HG02798 (cell line): Measurements from ENCODE around the gene GLYATL1B.
"Not testable (repeated sequence)": the region's sequence is repeated elsewhere in the genome, so short reads cannot be mapped to it uniquely, and the experiment has no call there.

ENCODE experiments used
- ATAC-seq: cut with Tn5 transposase; IDR thresholded peaks from one replicate; pipeline ENCODE4 v1.9.1; 2021; ENCODE audit warnings: mild to moderate bottlenecking; ENCODE audit not compliant: unreplicated experiment, poor library complexity

GLYATL1B gene, protein sequence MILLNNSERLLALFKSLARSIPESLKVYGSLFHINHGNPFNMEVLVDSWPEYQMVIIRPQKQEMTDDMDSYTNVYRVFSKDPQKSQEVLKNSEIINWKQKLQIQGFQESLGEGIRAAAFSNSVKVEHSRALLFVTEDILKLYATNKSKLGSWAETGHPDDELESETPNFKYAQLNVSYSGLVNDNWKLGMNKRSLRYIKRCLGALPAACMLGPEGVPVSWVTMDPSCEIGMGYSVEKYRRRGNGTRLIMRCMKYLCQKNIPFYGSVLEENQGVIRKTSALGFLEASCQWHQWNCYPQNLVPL

DNA sequence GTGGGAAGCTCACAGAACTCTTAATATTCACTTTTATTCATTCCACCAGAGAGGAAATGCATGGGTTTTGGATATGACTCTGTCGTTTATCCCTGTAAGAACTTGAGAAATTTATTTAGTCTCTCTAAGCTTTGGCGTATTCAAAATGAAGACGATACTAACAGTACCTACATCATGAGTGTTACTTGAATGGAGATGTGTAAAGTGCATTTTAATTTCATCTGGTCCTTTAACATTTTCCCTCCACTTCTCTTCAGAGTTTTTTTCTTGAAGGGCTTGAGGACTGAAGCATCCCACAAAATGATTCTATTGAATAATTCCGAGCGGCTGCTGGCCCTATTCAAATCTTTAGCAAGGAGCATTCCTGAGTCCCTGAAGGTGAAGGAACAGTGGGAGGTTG is at the start of gene GLYATL1B:
GLYATL1B (plus strand) TSS at position 301 of the 400 bp plus-strand sequence; CDS start at position 301, 0 bp downstream.
- ATAC-seq: not testable (repeated sequence)

DNA sequence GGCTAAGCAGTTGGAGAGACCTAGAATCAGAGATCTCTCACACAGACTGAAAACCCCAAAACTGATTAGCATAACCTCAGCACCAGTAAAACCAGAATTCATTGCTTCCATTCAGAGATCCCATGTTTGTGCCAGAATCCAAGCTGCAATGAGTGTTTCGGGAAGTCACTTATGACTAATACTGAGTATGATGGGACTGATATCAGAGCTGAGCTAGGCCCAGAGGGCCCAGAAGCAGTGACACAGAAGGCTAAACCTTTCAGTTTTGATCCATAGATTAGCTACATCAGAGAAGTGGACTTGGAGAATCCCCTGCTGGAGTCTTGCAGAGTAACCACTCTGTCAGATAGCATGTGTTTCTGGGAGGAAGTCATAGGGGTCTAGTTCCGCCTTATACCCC is 49.6 kb upstream of the GLYATL1B start:
- not testable (repeated sequence) for ATAC-seq

DNA sequence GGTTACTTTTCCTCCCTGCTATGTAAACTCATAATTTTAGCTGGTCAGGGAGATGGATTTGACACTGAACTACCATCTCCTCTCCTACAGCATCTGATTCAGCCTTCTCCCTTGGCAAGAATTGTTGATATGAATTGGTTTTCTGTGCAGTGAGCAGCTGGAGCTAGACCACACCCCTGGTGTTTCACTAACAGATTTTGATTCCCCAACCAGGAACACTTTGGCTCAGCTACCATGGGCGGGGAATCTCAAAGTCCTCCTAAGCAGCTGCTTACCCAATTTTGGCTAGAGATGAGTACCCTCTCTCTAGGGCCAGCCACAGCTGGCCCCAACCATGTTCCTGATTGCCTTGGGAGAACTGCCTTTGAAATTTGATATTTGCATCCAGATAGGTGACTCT is 48.7 kb upstream of the GLYATL1B start:
- ATAC-seq: not testable (repeated sequence)

DNA sequence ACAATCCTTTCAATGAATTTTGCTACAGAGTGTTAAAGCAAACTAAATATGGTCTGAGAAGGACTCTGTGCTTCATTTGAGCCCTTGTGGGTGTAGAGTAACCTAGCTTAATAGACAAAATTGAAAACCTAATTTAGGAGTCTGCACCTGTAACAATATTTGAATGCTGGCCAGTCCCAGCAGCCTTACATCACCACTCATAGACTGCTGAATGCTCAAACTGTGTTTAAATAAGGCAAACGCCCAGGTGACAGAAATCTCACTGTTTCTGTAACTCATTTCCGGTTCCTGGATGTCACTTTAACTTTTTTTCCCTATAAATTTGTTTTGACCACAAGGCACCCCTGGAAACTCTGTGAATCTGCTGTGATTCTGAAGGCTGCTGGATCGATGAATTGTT is 45.5 kb upstream of the GLYATL1B start:
- no peak for ATAC-seq

DNA sequence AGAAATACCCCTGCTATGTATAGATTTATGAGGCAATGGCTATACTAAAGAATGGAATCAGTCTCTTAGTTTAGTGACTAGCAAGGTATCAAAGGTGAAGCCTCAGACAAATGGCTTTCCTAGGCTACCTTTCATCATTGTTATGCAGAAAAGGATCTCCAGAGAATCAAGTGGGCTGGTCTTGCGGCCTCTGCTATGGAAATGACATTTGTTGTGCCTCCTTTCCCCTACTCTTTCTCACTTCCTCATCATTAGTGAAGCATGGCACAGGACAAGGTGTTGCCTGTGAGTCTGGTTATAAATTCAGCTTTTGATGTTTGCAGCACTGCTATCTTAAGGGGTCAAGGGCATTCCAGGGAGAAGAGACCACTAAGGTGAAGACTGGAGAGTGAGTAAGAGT is 34.7 kb upstream of the GLYATL1B start:
- ATAC-seq: peak; percentile 57

DNA sequence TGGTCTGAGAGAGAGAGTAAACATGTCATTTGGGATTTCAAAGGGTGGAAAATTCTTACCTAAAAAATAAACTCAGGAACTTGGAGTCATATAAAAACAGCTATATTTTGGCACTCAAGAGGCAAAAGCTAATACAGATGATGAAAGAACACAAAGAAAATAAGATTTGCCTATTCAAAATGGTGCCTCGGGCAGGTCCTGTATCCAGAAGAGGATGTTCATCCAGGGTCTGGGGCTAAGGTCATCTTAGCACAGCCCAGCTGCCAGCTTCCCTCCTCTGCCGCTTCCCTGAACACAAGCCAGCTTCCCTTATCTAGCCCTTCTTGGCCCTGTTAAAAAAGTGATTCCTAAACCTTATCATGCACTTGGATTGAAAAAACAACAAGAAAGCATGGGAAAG is 33.8 kb upstream of the GLYATL1B start:
- not testable (repeated sequence) for ATAC-seq

DNA sequence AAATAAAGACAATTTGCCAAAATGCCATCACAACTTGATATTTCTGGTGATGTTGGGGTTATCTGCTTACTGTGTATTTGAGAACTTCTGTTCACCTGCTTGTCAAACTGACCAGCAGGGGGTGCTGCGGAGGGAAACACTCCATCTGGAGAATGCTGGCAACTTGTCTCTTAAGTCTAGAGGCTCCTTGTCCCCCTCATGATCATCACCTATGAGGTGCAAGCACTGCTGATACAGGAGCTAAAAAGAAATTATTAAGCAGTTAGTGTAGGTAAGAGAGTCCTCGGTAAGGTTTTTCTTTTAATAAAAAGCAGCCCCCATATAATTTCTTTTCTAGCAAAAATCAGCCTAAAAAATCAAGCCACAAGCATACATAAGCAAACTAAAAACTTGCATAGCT is 32.7 kb upstream of the GLYATL1B start:
- ATAC-seq: peak; percentile 64

DNA sequence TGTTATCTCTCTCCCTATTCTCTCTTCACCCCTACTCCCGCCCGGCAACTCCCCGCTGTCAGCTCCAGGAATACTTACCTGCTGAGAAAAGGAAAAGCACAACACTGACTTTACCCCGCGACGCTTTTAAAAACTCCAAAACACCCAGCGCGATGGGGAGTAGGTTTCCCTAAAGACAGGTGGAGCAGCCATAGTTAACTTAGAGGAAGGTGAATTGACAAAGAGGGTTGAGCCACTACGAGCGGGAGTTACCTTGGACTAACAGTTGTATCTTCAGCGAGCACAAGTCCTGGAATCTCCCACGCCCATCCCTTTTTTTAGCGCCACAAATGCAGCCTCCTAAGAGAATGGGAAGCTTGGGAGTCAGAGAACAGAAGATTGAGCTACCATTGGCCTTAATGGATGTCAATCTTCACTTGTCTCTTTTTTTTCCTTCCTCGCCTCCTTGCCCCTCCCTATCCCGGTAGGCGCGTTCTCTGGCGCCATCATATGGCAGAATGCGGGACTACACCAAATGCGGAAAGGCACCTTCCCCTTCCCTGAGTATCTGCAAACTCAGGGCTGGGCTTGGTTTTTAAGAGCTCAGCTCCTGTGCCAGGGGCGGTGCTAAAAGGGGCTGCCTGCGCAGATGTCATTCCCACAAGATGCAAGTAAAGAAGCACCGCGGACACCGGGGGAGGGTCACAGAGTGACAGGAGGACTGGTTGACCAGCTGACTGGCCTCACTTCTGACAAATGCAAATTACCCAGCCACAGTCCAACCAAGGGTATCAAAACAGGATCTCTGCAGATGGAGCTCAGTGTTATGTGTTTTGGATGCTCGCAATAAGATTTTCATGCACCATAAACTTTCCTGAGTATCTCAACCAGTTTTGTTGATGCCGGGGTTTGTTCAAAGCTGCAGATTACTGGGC is 27.7 kb upstream of the GLYATL1B start:
- peak; percentile 91 for ATAC-seq

DNA sequence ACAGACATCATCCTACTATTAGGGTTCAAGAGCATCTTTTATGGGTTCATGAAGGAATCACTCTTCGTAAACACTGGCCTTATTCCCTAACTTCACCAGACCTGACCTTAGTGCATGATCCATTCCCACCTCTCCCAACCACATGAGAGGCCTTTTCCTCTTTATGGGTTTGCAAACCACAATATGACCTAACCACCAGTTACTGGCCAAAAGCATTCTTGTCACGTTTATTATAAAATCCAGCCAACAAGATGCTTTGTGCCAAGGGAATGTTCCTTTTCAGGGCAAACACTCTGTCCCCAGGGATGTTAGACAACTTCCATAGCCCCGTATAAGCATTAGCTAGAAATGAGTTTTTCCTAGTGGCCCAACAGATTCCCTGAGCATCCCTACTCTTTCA is 26.0 kb upstream of the GLYATL1B start:
- not testable (repeated sequence) for ATAC-seq

DNA sequence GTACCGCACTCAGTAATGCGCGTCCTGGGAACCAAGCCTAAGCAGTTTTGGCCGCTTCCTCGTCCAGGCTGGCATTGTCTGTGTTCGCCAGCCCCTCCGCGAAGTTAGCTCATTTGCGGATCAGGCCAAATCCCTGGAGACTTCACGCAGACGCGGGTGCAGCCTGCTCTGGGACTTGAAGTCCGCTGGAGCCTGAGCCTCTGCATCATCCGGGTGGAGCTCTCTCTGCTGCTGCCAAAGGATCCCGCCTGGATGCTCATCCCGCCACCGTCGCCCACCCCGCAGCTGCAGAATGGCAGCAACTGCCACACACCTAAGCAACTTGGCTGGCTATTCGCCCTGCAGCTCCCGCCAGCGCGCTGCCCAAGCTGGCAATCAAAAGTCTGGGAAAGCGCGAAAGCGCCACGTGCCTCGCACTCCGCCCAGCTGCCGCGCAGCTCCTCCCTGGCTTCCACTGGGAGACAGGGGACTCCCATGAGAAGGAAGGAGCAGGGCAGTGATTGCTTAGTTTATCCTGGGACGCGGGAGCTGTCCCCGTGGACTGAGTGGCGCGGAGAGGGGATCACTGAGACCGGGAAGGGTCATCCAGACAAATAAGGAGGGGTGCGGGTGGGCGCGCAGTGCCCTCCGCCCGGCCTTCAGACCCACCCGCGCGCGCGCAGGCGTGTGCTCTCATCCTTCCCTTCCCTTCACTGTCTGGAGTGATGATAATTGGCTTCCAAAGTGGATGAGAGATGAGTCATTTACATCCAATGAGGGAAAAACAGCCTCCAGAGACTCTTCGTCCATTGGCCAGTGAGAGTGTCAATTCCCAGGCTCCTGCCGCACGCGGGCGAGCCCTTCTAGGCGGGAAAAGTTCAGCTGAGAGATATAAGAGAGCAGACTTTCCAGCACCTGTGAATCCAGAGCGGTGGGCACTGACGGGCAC is 23.2 kb upstream of the GLYATL1B start:
- no peak for ATAC-seq

DNA sequence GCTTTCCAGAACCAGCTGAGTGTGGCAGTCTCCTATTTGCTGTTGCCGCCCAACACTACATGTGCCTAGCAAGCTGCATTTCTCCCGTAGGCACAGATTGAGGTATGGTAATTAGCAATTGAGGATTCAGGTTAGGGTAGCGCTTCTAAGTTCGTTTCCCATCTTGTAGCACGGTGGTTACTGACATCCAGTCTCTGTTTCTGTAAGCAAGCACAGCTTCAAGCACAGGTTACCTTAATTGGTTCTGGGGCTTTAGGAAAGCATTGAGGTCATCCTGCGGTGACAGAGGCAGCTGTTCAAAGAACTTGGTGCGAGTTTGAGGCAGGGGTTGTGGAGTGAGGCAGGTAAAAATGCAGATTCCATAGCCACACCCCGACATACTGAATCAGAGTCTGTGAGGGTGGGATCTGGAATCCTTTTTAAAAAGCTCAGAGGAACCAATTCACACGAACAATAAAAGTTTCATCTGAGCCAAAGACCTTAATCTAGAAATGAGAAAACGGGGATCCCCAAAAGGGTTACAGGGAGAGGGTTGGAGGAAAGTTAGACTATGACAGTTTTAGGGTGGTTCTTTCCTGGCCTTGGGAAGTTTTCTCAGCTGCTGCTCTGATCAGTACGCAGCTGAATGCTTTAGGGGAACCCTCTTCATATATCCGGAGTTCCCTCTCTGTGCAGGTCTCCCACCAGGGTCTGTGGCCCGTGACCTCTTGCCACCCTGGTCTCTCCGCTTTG is 21.9 kb upstream of the GLYATL1B start:
- peak; percentile 75 for ATAC-seq

DNA sequence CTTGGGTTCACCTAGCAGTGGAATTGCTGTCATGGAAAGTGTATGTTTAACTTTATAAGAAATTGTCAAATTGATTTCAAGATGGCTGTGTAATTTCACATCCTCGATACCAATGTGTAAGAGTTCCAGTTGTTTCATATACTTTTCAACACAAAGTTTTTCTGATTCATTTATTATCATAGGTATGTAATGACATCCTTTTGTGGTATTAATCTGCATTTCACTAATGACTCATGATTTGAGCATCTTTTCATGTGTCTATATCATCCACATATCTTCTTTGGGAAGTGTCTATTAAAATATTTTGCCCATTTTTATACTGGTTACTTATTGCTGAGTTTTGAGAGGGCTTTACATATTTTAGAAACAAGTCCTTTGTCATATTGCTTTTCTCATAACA is 17.0 kb upstream of the GLYATL1B start:
- ATAC-seq: no peak

DNA sequence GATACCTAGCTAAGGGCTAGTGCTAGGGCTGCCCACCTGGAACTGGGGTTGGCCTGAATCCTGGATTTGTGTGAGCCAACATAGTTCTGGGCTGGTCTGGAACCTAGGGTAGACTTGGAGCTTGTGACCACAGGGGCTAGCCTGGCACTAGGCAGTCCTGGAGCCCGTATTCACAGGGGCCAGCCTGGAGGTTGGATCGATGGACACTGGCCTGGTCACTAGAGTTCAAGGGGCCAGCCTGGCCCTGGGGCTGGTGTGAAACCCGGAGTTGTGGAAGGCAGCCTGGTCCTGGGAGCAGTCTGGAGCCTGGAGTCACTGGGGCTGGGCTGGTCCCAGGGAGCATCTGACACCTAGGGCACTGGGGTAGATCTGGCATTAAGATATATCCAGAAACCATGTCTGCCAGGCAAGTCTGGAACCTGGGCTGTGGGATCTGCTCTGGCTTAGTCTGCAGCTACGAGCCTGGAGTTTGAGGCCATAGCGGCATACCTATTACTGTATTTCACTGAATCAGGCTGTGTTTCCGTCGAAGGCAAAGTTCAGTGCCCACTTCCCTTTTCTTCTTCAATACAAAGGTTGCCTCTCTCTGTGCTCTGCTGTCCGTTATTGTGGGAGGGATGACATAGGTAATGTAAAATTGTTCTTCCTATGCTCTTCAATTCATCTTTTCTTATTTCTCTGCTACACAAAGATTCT is 9.1 kb upstream of the GLYATL1B start:
- ATAC-seq: peak; percentile 83

DNA sequence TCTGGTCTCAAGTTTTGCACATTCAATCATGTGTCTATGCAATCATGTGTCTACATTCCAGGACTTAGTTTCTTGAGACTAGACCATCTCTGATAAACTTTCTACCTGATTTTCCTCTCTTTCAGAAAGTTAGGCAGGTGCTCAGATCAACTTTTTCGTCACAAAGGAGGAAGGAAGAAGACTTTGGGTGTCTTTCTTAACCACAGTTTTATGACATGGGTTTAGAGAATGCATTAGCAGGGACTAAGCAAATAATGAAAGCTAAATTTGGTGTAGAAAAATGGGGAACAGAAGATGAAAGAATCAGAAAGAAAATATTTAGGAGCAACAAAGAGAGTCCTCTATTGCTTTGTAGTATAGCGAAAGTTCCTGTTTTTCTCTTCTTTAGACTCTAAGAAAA is 7.7 kb upstream of the GLYATL1B start:
- no peak for ATAC-seq

DNA sequence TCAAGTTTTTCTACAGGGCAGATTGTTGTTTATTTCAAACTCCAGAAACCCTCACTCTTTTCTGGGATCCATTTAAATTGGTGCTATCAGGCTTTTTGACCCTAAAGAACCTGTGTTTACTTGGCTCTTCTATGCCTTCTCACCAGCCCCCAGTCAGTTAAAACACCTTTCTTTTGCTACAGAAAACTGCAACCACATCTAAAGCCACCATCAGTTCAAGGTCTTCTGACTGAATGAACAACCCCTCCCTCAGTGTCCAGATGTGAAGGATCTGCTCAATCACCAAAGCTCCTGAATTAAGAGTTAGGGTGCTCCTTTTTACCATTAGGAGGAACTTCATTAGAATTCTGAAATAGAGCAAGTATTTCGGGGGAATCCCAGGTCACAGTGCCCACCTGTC is 7.0 kb upstream of the GLYATL1B start:
- no peak for ATAC-seq

DNA sequence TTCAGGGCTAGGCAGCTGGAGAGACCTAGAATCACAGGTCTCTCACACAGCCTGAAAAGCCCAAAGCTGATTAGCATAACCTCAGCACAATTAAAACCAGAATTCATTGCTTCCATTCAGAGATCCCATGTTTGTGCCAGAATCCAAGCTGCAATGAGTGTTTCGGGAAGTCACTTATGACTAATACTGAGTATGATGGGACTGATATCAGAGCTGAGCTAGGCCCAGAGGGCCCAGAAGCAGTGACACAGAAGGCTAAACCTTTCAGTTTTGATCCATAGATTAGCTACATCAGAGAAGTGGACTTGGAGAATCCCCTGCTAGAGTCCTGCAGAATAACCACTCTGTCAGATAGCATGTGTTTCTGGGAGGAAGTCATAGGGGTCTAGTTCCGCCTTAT is 5.7 kb upstream of the GLYATL1B start:
- not testable (repeated sequence) for ATAC-seq

DNA sequence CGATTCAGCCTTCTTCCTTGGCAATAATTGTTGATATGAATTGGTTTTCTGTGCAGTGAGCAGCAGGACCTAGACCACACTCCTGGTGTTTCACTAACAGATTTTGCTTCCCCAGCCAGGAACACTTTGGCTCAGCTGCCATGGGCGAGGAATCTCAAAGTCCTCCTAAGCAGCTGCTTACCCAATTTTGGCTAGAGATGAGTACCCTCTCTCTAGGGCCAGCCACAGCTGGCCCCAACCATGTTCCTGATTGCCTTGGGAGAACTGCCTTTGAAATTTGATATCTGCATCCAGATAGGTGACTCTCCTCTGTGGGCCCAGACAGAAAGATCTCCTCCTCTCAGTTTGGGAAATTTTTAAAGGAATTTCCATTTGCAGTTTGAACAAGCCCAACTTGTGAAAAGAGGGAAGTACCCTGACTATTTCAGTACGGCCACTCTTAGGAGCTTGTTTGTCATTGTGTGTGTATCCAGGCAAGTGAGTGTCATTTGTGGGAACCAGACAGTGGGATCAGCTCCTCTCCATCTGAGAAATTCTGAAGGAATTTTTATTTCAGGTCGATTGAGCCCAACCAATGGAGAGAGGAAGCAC is 4.6 kb upstream of the GLYATL1B start:
- not testable (repeated sequence) for ATAC-seq

DNA sequence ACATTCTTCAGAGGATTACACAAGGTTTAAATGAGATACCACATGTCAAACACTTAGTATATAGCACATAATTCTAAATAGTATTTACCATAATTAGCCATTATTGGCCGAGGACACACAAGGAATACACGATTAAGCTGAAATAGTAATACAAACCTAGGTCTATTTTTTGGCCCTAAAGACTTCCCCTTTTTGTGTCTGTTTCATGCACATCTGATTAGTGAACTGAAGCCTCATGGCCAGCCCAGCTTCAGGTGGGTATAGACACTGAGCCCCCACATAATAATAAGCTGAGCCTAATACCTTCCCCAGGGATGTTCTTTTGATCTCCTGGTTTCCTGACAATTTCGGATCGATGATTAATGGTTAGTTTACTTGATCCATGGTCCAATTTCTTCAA is 2.1 kb downstream of the GLYATL1B start:
- ATAC-seq: no peak

DNA sequence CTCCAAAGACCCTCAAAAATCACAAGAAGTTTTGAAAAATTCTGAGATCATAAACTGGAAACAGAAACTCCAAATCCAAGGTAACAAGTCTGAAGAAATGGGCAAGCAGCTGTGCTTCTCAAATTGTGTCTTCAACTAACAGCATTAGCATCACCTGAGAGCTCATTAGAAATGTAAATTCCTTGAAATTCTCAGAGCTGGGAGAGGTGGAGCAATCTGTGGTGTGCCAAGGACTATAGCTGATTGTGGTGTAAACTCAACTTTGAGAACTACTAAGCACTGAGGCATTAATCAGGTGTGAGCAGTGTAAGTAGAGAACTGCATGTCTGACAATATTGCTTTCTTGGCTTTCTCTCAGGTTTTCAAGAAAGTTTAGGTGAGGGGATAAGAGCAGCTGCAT is 7.5 kb downstream of the GLYATL1B start:
- not testable (repeated sequence) for ATAC-seq
